ENCODE results near the gene DGAT2.

DGAT2 gene

GRCh38 chr11:75763846-75764245 is 4.7 kb upstream of the DGAT2 start:
- H3K4me3 ChIP-seq (ENCODE audit: low read depth, low read length): no peak overlapping the region
- POLR2A ChIA-PET: no interaction called here
- no peak for DNase-seq (ENCODE audit: low read depth, low spot score)
- CTCF ChIA-PET: interaction anchor here (0.7 to 1.2 kb wide), 3 partner anchors 10 to 40 kb away, joined by 3 read pairs; no protein-coding TSS in a partner anchor
- TF ChIP-seq CTCF (IDR thresholded peaks at IDR 0.05; ENCODE audit: insufficient read depth, low read length, missing control alignments): no peak

DNA sequence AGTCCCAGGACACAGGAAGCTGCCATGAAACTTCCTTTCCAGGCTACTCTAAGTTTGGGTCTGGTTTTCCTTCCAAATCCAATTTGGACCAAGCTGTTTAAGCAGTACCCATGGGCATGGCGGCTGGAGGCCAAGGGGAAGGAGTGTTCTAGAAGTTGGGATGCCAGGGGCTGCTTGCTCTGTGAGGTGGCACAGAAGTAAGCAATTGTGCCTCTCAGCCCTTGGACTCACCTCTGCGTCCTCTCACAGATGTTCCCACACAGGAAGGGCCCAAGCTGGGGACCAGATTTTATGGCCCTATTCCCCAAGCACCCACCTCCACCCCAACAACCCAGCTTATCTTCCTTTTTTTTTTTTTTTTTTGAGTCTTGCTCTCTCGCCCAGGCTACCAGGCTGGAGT is 3.5 kb upstream of the DGAT2 start:
- POLR2A ChIA-PET: interaction anchor here (0.6 kb wide), 1 partner anchor 146 kb away, joined by 4 read pairs; no protein-coding TSS in a partner anchor
- DNase-seq (ENCODE audit: low read depth, low spot score): no peak
- no peak for TF ChIP-seq CTCF (IDR thresholded peaks at IDR 0.05; ENCODE audit: insufficient read depth, low read length, missing control alignments)

GRCh38 chr11:75766443-75767227 is 1.9 kb upstream of the DGAT2 start:
- TF ChIP-seq CTCF (IDR thresholded peaks at IDR 0.05; ENCODE audit: insufficient read depth, low read length, missing control alignments): no peak
- no peak for DNase-seq (ENCODE audit: low read depth, low spot score)
- ChIA-PET CTCF (no interaction called here), POLR2A (no interaction called here)
- no peak overlapping the region for H3K4me3 ChIP-seq (ENCODE audit: low read depth, low read length)

More for the DNA sequence above, 3.5 kb upstream of the DGAT2 start:
- no peak overlapping the region for H3K4me3 ChIP-seq (ENCODE audit: low read depth, low read length)
- CTCF ChIA-PET: interaction anchor here (1.1 kb wide), 1 partner anchor 19 kb away, joined by 3 read pairs; no protein-coding TSS in a partner anchor

DNA sequence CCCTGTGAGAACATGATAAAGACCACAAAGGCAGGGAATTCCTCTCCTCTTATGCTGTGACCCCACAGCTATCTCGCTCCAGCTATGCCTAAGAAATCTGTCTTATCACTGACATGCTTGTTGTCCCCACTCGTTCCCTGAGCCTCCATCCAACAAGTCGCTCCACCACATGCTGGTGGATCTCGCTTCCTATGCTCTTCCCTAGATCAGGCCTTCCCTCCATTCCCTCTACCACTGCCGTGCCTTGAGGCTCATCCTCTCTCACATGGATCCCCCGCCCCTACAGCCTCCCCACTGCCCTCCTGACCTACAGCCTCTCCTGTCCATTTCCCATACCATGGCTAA is 1.4 kb upstream of the DGAT2 start:
- CTCF ChIA-PET: no interaction called here
- no peak overlapping the region for H3K4me3 ChIP-seq (ENCODE audit: low read depth, low read length)
- POLR2A ChIA-PET: no interaction called here
- no peak for TF ChIP-seq CTCF (IDR thresholded peaks at IDR 0.05; ENCODE audit: insufficient read depth, low read length, missing control alignments)
- DNase-seq (ENCODE audit: low read depth, low spot score): no peak

- no peak for DNase-seq (ENCODE audit: low read depth, low spot score)
- H3K4me3 ChIP-seq (ENCODE audit: low read depth, low read length): no peak overlapping the region; the same call in 1 of the 2 replicates
- TF ChIP-seq CTCF (IDR thresholded peaks at IDR 0.05; ENCODE audit: insufficient read depth, low read length, missing control alignments): no peak
- ChIA-PET POLR2A (no interaction called here), CTCF (interaction anchor here (1.2 kb wide), 1 partner anchor 236 kb away, joined by 3 read pairs; no protein-coding TSS in a partner anchor)
These were observed 826 bp upstream of the DGAT2 start for GRCh38 chr11:75767793-75768111.

DNA sequence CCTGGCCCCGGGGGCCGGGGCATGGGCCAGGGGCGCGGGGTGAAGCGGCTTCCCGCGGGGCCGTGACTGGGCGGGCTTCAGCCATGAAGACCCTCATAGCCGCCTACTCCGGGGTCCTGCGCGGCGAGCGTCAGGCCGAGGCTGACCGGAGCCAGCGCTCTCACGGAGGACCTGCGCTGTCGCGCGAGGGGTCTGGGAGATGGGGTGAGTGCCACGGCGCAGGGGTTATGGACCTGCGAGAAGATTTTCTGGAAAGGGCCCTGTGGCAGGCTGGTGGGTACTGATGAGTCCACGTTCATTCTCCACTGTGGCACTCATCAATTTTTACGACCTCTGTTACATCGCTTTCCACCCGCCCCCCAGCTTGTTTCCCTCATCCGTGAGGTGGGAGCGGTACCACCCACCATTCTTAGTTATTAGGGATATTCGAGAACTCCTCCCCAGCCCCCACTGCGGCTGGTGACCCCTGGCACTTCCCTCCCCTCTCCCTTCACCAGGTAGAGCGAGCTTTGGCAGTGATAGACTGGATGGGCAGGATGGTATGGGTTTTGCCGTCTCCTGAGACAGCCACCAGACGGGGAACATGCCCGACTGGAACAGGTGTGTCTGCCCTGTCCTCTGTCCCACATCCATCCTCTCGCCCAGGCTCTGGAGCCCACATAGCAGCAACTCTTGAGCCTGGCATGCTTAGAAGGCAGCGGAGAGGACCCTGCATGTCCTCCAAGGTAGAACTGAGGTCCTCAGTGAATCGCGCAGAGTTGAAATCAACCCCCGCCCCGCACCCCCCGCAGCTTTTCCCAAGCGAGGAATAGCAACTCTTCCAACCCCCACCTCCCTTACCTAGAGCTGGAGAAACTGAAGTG is 562 bp downstream of the DGAT2 start:
- H3K4me3 ChIP-seq (ENCODE audit: low read depth, low read length): peak overlapping the region; percentile 55
- CTCF ChIA-PET: interaction anchor here (1.0 to 1.6 kb wide), 4 partner anchors 10 to 237 kb away, joined by 3 to 6 read pairs (median 3); no protein-coding TSS in a partner anchor
- no peak for DNase-seq (ENCODE audit: low read depth, low spot score)
- no peak for TF ChIP-seq CTCF (IDR thresholded peaks at IDR 0.05; ENCODE audit: insufficient read depth, low read length, missing control alignments)
- POLR2A ChIA-PET: no interaction called here
